ENCODE results near the gene FNBP1L.
"Not testable (repeated sequence)": the region's sequence is repeated elsewhere in the genome, so short reads cannot be mapped to it uniquely, and the experiment has no call there.

Gene FNBP1L

DNA sequence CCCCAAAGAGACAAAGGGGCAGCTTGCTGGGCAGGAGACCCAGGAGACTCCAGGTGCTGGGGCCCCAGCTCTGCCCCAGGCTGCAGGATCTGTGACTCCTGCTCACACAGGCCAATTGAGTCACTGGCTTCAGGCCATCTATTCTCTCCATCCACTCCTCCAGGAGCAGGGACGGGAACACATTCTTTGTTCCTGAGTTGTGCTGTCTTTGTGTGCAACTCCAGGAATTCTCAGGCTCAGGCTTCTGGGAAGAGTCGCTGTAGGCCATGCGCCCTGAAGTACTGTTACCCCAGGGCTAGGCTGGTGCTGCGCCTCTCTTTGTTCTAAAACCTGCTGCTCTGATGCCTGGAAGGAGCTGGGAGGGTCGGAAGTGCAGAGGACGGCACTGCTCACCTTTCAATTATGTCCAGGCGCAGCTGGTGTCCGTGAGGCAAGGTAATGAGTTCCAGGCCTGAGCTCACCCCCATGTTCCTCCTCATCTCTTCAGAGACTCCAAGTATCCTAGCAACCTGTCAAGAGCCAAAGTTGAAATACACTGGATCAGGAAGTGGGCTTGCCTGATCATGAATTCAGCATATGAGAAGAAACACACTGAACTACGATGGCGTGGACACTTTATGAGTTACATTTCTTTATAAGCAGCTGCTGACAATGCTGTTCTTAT is 127.8 kb downstream of the FNBP1L start:
- no peak for DNase-seq

DNA sequence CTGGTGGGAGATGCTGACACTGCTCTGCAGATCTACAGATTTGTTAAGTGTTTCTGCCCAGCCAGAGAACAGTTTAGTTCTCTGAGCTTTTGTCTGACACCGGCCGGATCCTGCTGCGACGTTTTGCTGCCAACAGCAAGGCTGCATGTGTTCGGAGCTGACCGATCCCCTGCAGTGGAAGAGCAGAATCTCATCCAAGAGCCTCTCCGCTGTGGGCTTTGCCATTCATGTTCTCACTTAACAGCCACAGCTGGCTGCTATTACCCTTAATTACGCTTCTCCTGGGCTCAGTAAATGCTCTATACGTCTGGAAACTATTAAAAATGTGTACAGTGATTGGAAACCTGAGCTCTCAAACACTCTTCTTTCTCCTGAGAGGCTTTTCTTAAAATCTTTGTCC is 128.4 kb downstream of the FNBP1L start:
- DNase-seq: peak; percentile 85

DNA sequence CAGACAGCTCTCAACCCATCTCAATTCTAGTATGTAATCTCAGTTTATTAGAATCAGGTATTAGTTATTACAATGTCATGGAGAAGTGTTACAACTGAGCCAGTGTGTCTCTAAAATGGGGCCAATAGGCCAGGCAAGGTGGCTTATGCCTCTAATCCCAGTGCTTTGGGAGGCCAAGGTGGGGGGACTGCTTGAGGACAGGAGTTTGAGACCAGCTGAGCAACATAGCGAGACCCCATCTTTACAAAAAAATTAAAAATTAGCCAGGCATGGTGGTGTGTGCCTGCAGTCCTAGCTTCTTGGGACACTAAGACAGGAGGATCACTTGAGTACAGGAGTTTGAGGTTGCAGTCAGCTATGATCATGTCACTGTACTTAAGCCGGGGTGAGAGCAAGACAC is 128.8 kb downstream of the FNBP1L start:
- no peak for DNase-seq

DNA sequence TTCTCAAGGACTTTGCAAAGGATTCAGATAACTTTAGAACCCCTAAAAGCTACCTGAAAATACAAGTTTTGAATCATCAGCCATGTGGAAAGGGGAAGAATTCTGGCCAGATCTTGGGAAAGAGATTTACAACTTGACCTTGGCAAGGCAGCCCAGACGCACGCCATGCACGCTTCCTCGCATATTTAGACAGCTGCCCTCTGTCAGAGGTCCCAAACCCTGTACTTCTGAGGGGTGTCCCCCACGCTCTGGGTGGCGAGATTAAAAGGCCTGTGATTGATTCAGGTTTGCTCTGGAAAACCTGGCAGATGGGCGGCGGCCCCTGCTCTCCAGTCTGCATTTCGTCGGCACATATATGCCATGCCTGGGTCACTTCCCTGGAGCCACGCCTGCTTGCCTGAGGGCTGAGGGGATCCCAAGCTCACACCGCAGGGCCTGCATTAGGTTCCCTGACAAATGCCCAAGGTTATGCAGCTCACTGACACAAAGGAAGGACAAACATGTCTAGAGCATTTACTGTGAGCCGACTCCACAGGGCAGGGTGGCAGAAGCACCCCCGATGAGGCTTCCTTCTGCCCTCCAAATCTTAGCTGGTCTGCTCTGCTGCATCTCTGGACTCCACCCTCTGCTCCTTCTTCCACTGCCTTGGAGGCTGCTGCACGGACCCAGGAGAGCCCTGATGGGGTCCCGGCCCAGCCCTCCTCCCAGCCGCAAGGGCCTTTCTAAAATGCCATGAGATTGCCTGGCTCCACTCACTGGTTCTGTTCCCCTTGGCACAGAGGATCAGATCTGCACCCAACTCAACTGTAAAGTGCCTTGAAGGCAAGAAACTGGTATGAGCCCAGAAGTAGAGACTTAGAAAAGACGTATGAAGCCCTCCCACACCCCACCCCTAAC is 129.9 kb downstream of the FNBP1L start:
- no peak for DNase-seq

DNA sequence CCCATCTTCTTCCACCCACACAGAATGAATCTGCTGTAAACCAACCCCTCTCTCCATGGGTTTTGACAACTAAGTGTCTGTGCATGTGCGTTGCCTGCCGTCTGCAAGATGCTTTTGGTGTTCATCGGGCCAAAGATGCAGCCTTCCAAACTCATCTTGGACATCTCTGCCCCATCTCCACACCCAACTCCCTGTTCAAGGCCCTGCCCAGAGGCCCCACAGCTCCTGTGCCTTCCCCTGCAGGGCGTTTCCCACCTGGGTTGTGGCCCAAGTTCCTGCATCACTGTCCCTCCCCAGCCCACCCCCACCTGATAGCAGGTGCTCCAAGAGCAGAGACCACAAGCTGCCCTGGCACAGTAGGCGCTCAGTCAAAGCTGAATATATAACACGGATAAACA is 130.5 kb downstream of the FNBP1L start:
- DNase-seq: no peak

DNA sequence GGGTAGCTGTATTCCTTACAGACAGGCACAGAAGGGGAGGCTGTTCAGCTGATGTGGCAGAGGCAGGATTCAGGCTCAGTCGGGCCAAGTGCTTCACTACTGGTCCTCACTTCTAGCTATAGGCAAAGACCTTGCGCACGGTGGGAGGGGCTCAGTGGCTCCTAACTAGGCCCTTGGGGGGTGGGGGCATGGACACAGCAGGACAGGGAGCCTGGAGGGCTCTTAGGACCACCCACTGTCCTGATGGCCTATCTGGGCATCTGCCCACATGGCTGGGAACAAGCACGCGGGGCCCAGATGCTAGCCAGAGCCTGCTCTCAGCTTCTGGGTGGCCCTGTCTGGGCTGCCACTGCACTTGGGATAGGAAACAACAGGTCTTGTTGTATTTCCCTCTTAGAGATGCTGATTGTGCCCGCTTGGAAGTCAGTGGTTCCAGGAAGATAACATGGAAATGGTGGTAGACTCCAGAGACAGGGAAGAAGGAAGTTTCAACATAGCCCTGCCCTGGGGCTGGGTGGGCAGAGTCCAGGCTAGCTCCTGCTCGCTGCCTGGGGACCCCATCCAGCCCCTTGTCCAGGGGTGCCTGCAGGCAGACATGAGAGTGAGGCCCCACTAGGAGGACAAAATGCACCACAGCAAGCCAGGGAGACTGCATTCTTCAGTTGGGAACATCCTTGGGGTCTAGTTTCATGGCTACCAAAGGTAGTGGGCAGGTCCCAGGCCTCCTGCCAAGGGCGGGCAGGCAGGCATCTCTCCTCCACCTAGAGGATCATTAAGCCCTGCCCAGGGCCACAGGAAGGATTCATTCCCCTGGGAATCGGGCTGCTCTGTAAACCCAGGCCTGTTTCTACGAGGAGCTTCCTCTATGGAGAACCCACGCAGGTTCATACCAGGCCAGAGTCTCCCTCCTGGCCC is 131.2 kb downstream of the FNBP1L start:
- no peak for DNase-seq

DNA sequence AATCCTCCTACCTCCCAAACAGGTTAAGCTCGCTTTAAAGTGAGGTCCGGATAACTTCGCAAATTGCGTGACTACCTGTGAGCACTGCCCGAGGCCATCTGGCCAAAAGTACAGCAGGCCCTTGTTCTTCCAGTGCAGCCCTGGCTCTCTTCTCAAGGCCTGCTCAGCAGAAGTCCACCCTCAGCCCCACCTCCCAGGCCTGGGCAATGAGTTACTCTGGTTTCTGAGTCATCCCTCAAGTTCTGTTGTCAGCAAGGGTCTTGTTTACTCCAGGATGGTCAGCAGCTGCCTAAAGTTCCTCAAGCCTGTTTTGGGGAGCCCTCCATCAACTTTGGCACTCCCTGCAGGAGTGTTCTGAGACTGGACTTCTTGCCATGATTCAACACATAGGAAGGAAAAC is 132.0 kb downstream of the FNBP1L start:
- DNase-seq: no peak

DNA sequence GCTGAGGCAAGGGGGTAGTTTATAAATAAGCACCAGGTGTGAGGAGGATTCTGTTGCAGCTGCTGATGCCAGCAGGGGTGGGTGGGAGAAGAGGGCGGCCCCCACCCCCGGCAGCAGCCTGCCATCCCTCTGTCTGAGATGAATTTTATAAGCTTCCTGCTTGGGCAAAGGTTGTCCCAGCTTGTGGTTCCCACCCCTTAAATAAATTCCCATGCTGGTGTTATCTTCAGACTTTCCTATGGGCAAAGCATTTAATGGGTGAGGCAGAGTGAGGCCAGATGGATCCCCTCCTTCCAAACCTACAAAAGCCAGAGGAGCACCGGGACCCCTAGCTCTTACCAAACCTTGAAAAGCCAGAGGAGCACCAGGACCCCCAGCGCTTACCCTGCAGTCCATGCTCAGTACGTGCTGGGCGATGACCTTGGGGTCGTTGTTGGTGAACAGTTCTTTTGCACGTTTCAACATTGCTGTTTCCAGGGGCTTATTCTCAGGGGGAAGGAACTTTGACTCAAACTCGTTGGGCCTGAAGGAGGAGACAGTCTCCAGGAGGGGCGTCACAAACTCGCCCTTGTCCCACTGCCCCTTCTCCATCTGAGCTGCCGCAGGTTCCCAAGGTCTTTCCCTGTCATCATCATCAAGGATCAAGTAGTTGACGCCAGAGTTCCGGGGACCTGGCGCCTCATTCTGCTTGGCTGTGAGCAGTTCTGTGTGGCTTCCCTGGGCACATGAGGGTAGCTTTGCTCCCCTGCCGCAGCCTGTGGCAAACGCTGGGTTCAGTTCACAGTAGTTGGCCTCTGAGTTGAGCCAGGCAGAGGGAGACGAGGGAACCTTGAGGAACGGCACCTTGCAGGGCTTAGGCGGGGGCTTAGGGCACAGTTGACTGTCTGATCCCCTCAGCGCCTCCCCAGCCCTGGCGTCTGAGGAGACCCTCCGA is 134.3 kb downstream of the FNBP1L start:
- DNase-seq: peak; percentile 24

DNA sequence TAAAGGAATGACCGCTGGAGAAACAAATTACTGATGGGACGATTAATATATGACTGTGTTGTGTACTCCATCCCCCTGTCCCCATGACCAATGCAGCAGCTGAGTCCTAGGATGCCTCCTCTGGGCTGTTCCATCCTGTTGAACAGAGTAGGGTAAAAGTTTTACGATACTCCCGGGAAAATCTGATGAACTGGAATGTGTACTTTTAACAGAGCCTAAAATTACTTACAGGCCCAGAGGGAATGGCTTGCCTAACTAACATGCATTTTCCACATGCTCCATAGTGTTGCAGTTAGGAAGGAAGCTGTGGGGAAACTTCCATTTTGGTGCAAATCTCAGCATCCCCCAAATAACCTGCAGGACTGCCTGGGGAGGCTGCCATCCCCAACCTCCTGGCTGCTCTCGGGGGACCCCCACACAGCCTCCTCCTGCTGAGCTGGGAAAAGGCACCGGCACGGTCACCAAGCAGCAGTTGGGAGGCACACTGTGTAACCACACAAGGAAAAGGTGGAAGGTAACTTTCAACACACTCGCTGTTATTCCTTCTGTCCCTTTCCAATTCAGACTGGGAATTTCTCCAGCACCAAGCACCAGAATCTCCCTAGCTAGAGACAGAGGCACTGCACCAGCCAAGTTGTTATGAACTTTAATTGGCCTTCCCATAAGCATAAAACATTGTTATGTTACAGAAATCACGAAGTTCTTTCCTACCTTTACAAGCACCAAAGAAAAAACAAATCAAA is 136.5 kb downstream of the FNBP1L start:
- no peak for DNase-seq

DNA sequence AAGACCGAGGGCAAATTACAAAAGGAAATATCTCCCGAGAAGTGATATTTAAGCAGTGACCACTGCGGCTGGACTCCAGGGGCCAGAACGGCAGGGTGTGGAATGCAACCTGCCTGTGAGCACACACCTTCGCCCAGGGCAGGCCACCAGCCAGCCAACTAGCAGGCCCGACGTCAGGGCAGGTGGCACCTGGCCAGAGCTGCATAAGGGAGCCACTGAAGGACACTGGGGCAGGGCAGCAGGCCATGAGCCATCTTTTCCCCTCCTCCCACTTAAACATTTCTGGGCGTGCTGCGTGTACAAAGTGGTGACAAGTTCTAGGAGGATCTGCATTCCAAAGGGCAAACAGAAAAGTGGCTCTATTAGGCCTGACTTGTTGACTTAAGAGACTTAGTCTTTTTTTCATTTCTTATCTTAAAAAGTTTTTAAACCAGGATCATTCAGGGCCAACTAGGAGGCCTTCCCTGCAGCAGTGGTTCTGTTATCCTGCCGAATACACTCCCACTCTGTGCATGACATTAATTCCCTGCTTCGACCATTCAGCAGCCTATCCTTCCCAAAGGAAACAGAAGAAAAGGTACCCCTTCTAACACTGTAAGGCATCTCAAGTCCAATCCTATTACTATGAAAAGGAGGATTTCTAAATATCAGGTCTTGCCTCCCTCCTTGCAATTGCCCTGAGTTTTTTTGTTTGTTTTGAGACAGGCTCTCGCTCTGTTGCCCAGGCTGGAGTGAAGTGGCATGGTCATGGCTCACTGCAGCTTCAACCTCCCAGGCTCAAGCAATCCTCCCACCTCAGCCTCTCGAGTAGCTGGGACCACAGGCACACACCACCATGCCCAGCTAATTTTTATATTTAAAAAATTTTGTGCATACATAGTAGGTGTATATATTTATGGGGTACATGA is 137.4 kb downstream of the FNBP1L start:
- DNase-seq: no peak

DNA sequence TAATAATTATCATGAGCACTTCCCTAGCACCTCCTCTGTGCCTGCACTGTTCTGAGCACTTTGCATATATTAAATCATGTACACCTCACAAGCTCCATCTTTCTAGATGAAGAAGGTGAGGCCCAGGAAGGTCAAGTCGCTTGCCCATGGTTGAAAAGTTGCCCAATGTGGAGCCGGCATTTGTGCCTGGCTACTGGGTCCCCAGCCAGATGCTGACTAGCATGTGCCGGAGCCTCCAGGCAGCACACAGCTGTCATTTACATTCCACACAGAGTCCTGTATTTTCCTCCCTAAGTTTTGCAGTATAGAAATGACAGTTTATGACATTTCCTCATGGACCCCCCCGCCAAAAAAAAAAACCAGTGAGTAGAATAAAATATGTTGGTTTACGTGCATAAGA is 139.4 kb downstream of the FNBP1L start:
- no peak for DNase-seq

DNA sequence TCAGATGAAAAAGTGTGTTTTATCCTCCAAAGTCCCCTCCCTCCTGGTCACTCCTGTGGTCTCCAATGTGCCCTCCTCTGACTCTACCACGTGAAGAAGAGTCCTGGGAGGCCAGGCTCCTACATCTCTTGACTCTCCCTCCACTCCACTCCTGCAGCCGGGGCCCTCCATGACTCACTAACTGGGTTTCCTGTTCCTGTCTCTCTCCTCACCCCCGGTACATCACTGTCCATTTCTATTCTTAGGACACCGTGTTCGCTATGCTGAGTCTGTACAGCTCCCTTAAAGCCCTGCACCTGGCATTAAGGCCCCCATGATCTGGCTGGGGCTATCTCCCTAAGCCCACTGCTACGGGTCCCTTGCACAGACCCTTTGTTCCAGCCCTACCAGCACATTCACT is 140.3 kb downstream of the FNBP1L start:
- no peak for DNase-seq

DNA sequence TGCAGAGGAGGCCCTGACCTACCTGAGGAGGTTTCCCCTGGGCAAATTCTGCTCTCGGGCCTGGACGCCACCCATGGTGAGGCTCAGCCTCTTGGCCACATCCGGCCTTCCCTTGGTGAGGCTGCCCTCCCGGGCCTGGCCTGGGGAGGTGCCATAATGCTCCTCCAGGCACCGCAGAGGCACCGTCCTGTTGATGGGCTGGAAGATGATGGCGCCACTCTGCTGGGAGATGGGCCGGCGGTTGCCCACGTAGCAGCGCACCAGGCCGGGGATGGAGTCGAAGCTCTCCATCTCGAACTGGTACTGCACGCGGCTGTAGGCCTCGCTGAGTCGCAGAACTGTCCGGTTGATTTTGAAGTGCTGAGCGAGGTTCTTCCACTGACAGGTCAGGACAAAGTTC is 141.0 kb downstream of the FNBP1L start:
- DNase-seq: no peak

DNA sequence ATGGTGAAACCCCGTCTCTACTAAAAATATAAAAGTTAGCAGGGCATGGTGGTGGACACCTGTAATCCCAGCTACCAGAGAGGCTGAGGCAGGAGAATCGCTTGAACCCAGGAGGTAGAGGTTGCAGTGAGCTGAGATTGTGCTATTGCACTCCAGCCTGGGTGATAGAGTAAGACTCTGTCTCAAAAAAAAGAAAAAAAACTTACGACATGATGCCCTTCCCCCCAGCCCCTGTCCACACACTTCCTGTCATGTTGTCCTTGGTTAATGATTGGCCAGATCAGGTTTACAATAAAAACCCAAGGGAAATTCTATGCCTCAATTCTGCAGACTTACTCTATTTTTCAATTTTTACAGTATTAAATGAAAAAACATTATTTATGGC is 143.4 kb downstream of the FNBP1L start:
- not testable (repeated sequence) for DNase-seq

DNA sequence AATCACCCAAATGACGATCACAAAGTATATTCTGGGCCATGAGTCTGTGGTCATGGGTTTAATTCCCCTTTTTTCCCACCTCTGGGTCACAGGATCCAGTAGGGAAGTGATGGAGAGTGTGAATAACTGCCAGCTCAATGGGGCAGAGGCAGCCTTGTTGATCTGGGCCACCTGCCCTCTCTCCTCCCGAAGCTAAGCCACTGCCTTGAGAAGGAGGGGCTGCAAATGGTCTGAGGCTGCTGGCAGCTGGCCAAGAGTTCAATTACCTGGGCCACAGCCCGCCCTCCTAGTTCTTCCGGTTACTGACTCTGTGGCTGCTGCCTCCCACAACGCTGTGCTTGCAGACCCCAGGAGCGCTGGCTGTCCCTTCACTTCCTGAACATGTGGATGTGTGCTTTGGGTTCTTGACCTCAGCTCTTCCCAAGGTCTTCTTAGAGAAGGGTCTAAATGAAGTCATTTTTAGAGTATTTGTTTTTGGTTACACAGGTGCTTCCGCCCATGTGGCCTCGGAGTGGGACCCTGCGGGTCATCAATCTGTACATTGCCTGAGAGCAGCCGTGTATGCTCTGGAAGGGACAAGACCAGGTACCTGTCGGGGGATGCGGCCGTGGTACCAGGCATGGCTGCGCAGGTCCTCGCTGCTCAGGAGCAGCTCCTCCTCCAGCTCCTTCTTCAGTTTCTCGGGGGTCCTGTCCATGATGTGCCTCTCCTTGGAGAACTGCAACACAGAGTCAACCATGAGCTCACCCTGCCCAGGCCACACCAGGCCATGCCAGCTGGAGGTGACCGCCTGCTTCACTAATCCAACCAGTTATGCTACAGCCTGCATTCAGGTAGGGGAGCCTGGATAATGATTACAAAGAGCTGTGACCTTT is 144.0 kb downstream of the FNBP1L start:
- DNase-seq: peak; percentile 39

DNA sequence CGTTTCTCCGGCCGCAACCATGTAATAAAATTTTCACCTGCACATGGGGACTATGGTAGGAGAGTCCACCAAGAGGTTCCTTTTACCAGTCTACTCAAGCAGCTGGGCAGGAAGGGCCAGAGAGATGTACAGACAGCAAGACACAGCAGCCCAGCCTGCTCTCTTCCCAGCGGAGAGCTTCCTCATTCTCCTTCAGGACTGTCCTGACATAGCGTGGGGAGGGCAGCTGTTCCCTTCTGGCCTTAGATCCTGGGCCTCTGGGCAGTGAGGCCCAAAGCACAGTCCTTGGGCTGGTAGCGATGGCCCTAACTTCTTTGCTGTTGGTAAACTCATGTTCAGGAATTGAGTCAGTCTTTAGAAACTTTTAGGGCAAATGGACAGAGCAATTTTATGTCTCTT is 144.6 kb downstream of the FNBP1L start:
- no peak for DNase-seq

DNA sequence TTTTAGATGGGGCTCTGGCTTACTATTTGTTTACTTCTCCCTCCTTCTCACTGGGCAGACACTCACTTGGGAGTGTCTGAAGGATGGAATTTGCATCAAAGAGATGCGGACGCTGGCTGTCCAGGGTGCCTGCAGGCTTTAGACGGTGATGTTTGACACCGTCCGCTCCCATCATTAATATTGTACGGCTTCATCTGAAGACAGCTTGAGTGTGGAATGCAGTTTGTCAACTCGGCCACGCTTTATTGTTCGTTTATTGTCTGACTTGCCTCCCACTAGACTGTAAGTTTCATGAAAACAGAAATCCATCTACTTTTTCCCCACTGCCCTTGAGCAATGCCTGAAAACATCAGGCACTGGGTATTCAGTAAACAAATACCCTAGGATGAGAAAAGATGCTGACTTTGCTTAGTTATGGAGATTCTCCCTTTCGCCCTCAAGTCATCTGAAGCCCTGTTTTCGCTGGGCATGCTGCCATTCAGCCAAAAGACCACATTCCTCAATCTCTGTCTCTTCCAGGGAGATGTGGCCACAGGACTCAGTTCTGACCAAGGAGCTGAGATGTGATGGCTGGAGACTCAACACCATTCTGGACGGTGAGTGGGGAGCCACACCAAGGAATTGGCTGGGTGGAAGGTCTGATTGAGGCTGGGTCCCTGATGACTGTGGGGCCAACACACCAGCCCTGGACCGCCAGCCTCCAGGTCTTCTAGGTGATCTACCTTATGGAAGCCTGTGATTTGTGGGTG is 146.1 kb downstream of the FNBP1L start:
- no peak for DNase-seq

DNA sequence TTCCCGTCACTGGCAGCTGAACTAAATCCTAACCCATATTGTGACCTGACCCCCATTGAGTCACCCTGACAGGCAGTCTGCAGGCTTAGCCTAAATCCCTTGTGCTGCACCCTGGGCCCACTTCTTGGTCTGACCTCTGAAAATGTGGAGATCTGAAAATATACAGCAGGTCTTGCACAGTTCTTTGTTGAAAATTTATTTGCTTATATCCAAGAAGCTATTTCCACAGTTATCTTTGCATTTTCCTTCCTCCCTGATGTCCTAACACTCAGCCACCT is 146.6 kb downstream of the FNBP1L start:
- no peak for DNase-seq

DNA sequence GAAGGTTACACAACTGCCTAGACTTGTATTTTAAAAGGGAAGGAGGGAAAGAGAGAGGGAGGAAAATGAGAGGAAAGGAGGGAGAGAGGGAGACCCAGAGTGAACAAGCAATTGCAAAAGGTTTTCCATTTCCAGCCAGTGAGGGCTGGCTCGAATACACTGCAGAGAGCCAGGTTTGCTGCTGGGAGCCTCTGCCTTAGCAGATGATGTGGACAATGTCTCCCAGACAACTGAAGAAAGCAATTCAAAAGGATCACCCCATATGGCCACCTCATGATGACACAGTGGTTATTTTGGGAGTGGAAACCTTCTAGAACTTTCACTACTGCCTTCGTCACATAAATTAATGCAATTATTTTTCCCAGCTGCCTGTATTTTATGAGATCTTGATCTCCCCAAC is 147.3 kb downstream of the FNBP1L start:
- DNase-seq: no peak

All from DMS 273 treated with DMSO at 0.1 percent for 48 hours (cell line).